ENCODE measurements around the gene ADORA2A.

- no peak for TF ChIP-seq SUZ12 (IDR thresholded peaks at IDR 0.05; ENCODE audit: low read length)
- TF ChIP-seq, protein P1, sequence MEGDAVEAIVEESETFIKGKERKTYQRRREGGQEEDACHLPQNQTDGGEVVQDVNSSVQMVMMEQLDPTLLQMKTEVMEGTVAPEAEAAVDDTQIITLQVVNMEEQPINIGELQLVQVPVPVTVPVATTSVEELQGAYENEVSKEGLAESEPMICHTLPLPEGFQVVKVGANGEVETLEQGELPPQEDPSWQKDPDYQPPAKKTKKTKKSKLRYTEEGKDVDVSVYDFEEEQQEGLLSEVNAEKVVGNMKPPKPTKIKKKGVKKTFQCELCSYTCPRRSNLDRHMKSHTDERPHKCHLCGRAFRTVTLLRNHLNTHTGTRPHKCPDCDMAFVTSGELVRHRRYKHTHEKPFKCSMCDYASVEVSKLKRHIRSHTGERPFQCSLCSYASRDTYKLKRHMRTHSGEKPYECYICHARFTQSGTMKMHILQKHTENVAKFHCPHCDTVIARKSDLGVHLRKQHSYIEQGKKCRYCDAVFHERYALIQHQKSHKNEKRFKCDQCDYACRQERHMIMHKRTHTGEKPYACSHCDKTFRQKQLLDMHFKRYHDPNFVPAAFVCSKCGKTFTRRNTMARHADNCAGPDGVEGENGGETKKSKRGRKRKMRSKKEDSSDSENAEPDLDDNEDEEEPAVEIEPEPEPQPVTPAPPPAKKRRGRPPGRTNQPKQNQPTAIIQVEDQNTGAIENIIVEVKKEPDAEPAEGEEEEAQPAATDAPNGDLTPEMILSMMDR (IDR thresholded peaks at IDR 0.05; ENCODE audit: control extremely low read depth in 1 of 3, insufficient read depth in 1 of 3, low read depth in 1 of 3, low read length in 3 of 3): no peak
- TF ChIP-seq EGR1 (IDR thresholded peaks at IDR 0.05; ENCODE audit: borderline replicate concordance, low read depth, low read length): no peak
- no peak for TF ChIP-seq CEBPB (IDR thresholded peaks at IDR 0.05; ENCODE audit: low read depth, low read length)
- TF ChIP-seq SIN3A (conservative IDR thresholded peaks at IDR 0.05 in 1 of 2, IDR thresholded peaks at IDR 0.05 in 1 of 2; ENCODE audit: low read depth in 1 of 2, low read length in 2 of 2): no peak
- no peak for TF ChIP-seq CHD7 (IDR thresholded peaks at IDR 0.05; ENCODE audit: insufficient replicate concordance, low read length)
- TF ChIP-seq CREB1 (IDR thresholded peaks at IDR 0.05): no peak
- TF ChIP-seq MAFK (IDR thresholded peaks at IDR 0.05; ENCODE audit: low read depth, low read length): no peak
- TF ChIP-seq RAD21 (IDR thresholded peaks at IDR 0.05 in 1 of 2, conservative IDR thresholded peaks at IDR 0.05 in 1 of 2; ENCODE audit: low read depth in 2 of 2, low read length in 2 of 2): no peak
- no peak for TF ChIP-seq POLR2A (IDR thresholded peaks at IDR 0.05; ENCODE audit: control extremely low read depth in 1 of 2, low read depth in 2 of 2, low read length in 2 of 2)
- TF ChIP-seq KDM5A (IDR thresholded peaks at IDR 0.05; ENCODE audit: low read length): no peak
Measured at GRCh38 chr22:24457894-24458420, 30.6 kb downstream of the ADORA2A start.
